ENCODE measurements around the gene ADGRA3.
"Not testable (repeated sequence)": the region's sequence is repeated elsewhere in the genome, so short reads cannot be mapped to it uniquely, and the experiment has no call there.

The ADGRA3 gene

GRCh38 chr4:22435652-22436051 is 80.2 kb downstream of the ADGRA3 start:
- DNase-seq: no peak

- no peak for DNase-seq
These were observed 81.0 kb downstream of the ADGRA3 start for GRCh38 chr4:22434895-22435294.

- no peak for DNase-seq
These were observed 85.2 kb downstream of the ADGRA3 start for GRCh38 chr4:22430626-22431025.

GRCh38 chr4:22428441-22428840 is 87.4 kb downstream of the ADGRA3 start:
- no peak for DNase-seq

GRCh38 chr4:22427675-22428074 is 88.2 kb downstream of the ADGRA3 start:
- DNase-seq: no peak

GRCh38 chr4:22420291-22420690 is 95.6 kb downstream of the ADGRA3 start:
- no peak for DNase-seq

GRCh38 chr4:22417408-22417807 is 98.5 kb downstream of the ADGRA3 start:
- DNase-seq: no peak

- DNase-seq: no peak
These were observed 99.5 kb downstream of the ADGRA3 start for GRCh38 chr4:22416403-22416802.

- no peak for DNase-seq
These were observed 101.0 kb downstream of the ADGRA3 start for GRCh38 chr4:22414833-22415232.

- DNase-seq: no peak
These were observed 102.4 kb downstream of the ADGRA3 start for GRCh38 chr4:22413471-22413870.

- no peak for DNase-seq
These were observed 103.9 kb downstream of the ADGRA3 start for GRCh38 chr4:22412013-22412412.

- no peak for DNase-seq
These were observed 105.1 kb downstream of the ADGRA3 start for GRCh38 chr4:22410645-22411247.

- no peak for DNase-seq
These were observed 107.4 kb downstream of the ADGRA3 start for GRCh38 chr4:22408474-22408873.

- no peak for DNase-seq
These were observed 108.5 kb downstream of the ADGRA3 start for GRCh38 chr4:22407361-22407760.

GRCh38 chr4:22398671-22399070 is 117.2 kb downstream of the ADGRA3 start:
- DNase-seq: no peak

- DNase-seq: no peak
These were observed 124.3 kb downstream of the ADGRA3 start for GRCh38 chr4:22391551-22391950.

- DNase-seq: no peak
These were observed 126.5 kb downstream of the ADGRA3 start for GRCh38 chr4:22389240-22389870.

GRCh38 chr4:22385611-22386011 is 130.3 kb downstream of the ADGRA3 start:
- DNase-seq: no peak

- DNase-seq: no peak
These were observed 131.7 kb downstream of the ADGRA3 start for GRCh38 chr4:22384154-22384553.

- DNase-seq: not testable (repeated sequence)
These were observed 133.7 kb downstream of the ADGRA3 start for GRCh38 chr4:22382216-22382615.

- DNase-seq: no peak
These were observed 142.9 kb downstream of the ADGRA3 start for GRCh38 chr4:22372986-22373385.

GRCh38 chr4:22369901-22370562 is 145.8 kb downstream of the ADGRA3 start:
- DNase-seq: no peak

- DNase-seq: no peak
These were observed 152.1 kb downstream of the ADGRA3 start for GRCh38 chr4:22363787-22364186.

GRCh38 chr4:22363036-22363435 is 152.8 kb downstream of the ADGRA3 start:
- no peak for DNase-seq
